ENCODE data around the gene AQP1.

AQP1 gene

DNA sequence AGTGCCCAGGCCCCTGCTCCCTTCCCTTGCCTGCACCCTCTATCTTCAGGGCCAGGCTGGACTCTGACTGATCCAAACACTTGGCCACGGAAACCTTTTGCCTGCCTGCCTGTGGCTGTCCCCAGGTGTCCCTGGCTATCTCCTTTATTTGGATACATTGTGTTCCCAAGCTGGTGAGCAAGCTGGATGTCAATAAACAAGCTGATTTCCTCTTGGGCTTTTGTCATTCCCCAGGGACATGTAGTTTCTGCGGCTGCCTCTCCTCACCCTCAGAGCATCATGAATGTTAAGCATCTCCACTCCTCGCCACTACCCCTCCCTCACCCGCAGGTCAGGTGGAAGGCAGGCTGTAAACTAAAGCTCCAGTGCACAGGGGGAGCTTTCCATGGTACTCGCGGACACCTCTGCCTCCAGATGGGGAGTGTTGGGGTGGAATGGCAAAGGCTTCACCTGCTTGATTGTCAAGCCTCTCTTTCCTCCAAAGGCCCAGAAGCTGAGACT, 59.0 kb downstream of the AQP1 start:
- H3K36me3 ChIP-seq (replicated peaks) = no peaks in the 10 kb centered on the region
- peaks cover 16% of the 10 kb centered on the region for H3K27me3 ChIP-seq (replicated peaks)
- H3K4me3 ChIP-seq (ENCODE audit: low read depth, low read length) = no peak overlapping the region
- DNase-seq = no peak
- TF ChIP-seq, protein P1, sequence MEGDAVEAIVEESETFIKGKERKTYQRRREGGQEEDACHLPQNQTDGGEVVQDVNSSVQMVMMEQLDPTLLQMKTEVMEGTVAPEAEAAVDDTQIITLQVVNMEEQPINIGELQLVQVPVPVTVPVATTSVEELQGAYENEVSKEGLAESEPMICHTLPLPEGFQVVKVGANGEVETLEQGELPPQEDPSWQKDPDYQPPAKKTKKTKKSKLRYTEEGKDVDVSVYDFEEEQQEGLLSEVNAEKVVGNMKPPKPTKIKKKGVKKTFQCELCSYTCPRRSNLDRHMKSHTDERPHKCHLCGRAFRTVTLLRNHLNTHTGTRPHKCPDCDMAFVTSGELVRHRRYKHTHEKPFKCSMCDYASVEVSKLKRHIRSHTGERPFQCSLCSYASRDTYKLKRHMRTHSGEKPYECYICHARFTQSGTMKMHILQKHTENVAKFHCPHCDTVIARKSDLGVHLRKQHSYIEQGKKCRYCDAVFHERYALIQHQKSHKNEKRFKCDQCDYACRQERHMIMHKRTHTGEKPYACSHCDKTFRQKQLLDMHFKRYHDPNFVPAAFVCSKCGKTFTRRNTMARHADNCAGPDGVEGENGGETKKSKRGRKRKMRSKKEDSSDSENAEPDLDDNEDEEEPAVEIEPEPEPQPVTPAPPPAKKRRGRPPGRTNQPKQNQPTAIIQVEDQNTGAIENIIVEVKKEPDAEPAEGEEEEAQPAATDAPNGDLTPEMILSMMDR (IDR thresholded peaks at IDR 0.05; ENCODE audit: low read depth, low read length, missing control alignments) = no peak
- H3K27ac ChIP-seq = no peak overlapping the region
- in situ Hi-C loops (cut with HindIII; ENCODE audit: low pct_ligation_motif_present, low sequenced_read_pairs) = no loop called here

DNA sequence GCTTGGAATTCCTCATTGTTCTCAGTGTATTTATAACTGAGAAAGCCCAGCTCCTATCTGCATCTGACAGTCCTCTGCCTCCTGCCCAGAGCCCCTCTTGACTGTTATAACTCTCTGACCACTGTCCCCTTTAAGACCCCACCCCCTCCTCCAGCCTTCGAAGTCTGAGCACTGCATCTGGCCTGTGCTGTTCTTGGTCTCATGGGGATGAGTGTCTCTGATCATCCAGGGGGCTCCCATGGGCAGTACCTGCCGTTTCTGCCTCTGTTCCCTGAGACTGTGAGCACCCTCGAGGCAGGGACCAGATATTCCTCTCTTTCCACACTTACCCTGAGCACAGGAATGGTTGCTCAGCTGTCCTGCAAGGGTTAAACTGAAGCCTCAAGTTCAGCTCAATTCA, 59.8 kb downstream of the AQP1 start:
- Histone ChIP-seq H3K27ac (no peak overlapping the region), H3K4me3 (ENCODE audit: low read depth, low read length) (no peak overlapping the region), H3K27me3 (replicated peaks) (peaks cover 16% of the 10 kb centered on the region), H3K36me3 (replicated peaks) (no peaks in the 10 kb centered on the region)
- no peak for DNase-seq
- in situ Hi-C loops (cut with HindIII; ENCODE audit: low pct_ligation_motif_present, low sequenced_read_pairs) = no loop called here
- TF ChIP-seq, protein P1 (IDR thresholded peaks at IDR 0.05; ENCODE audit: low read depth, low read length, missing control alignments) = no peak

DNA sequence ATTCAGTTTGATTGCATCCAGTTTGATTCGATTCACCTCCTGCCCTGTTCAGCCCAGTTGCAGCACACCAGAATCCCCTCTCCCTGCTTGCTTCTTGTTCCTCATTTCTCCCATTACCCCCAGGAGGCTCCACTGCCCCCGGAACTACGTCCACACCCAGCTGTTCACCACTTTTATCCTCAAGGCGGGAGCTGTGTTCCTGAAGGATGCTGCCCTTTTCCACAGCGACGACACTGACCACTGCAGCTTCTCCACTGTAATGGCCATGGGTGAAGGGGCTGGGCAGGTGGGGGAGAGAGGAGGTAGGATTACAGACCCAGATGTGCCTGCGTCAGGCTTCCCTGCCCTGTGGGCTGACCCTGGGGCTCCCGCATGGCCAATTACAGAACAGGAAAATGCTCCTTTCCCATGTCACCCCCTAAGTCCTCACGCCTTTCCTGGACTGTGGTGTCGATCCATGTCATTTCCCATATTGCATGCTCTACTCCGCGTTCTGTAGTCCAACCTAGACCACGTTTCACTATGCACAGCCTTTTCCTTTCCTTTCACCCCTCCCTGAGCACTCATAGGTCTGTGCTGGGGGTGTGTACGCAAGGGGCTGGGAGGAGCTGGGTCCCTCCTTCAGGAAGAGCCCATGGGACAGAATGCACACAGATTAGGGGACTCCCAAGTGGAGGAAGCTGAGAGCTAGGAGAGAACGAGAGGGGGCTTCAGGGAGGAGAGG, 60.3 kb downstream of the AQP1 start:
- H3K4me3 ChIP-seq (ENCODE audit: low read depth, low read length) = no peak overlapping the region
- H3K27me3 ChIP-seq (replicated peaks) = peaks cover 15% of the 10 kb centered on the region
- DNase-seq = no peak
- no peak overlapping the region for H3K27ac ChIP-seq
- H3K36me3 ChIP-seq (replicated peaks) = no peaks in the 10 kb centered on the region
- in situ Hi-C loops (cut with HindIII; ENCODE audit: low pct_ligation_motif_present, low sequenced_read_pairs) = no loop called here
- TF ChIP-seq, protein P1 (IDR thresholded peaks at IDR 0.05; ENCODE audit: low read depth, low read length, missing control alignments) = no peak

DNA sequence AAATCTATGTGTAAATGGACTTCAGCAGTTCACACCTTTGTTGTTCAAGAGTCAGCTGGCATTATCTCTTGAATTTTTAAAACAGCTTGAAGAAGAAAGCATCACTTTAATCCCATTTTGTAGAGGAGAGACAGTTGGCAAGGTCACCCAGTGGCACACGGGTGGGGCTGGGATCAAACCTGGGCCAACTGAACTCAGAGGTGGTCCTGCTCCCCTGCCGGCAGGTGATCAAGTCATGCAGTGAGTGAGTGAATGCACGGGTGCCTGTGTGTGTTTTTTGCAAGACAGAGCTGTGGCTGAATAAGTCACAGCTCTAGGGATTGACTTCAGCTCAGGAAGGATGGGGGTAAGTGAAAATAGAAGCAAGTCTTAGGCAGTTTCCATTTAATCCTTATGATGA, 61.6 kb downstream of the AQP1 start:
- in situ Hi-C loops (cut with HindIII; ENCODE audit: low pct_ligation_motif_present, low sequenced_read_pairs) = no loop called here
- no peak overlapping the region for H3K27ac ChIP-seq
- TF ChIP-seq, protein P1 (IDR thresholded peaks at IDR 0.05; ENCODE audit: low read depth, low read length, missing control alignments) = no peak
- DNase-seq = no peak
- no peaks in the 10 kb centered on the region for H3K36me3 ChIP-seq (replicated peaks)
- H3K4me3 ChIP-seq (ENCODE audit: low read depth, low read length) = no peak overlapping the region
- H3K27me3 ChIP-seq (replicated peaks) = peaks cover 16% of the 10 kb centered on the region

DNA sequence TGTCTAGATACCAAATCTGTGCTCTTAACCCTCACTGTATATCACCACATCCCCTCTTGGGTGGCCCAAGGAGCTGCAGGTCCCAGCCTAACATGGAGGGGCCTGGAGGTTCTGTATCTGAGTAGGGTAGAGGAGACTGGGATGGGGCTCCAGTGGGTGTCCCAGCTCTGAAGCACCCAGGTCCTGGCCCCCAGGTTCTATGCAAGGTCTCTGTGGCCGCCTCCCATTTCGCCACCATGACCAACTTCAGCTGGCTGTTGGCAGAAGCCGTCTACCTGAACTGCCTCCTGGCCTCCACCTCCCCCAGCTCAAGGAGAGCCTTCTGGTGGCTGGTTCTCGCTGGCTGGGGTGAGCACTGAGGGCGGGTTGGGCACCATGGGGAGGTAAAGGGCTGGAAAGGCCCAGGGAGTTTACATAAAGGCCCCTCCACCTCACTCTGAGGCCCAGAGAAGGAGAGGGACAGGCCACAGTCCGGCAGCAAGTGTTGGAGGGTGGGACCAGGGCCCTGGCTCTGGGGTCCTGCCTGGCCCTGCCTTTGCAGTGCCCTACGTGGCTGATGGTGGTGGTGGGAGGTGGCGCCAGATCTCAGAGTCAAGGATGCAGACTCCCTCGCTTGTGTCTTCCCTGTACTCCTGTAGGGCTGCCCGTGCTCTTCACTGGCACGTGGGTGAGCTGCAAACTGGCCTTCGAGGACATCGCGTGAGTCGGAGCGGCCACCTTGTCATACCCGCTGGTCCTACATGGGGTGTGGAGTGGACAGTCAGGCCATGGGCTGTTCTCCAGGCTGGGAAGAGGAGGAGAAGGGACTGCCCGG, 62.3 kb downstream of the AQP1 start:
- Histone ChIP-seq H3K27ac (no peak overlapping the region), H3K4me3 (ENCODE audit: low read depth, low read length) (no peak overlapping the region), H3K27me3 (replicated peaks) (peaks cover 18% of the 10 kb centered on the region), H3K36me3 (replicated peaks) (no peaks in the 10 kb centered on the region)
- in situ Hi-C loops (cut with HindIII; ENCODE audit: low pct_ligation_motif_present, low sequenced_read_pairs) = no loop called here
- TF ChIP-seq, protein P1 (IDR thresholded peaks at IDR 0.05; ENCODE audit: low read depth, low read length, missing control alignments) = no peak
- DNase-seq = no peak
